NCI-H128 (cell line): ENCODE data around the gene SNX20.

Source experiments
- DNase-seq: peaks from one replicate; lab custom pipeline; 2025; ENCODE audit not compliant: unreplicated experiment; lab: John Stamatoyannopoulos, UW

SNX20 gene

GRCh38 chr16:50680556-50680893 is 587 bp downstream of the SNX20 start:
- DNase-seq = no peak

- DNase-seq = no peak
These were observed 1.2 kb downstream of the SNX20 start for GRCh38 chr16:50679676-50680555.

DNA sequence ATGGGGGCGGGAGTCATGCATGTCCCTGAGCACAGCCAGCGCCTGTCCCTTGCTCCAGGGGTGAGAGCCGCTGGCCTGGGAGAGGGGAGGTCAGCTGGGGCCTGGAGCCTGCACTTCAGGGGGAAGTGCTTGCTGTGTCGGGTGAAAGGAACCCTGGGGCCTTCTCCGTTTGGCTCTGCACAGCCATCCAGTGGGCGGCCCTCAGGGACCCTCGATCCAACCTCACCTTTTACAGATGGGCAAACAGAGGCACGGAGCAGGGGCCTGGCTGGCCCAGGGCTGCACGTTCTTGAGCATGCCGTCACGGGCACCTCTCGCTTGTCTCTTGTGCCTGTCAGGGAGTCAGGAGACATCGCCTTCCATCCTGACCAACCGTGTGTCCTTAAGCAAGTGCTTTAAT is 1.8 kb downstream of the SNX20 start:
- DNase-seq = no peak

GRCh38 chr16:50678531-50678930 is 2.6 kb downstream of the SNX20 start:
- no peak for DNase-seq

- DNase-seq = no peak
These were observed 3.8 kb downstream of the SNX20 start for GRCh38 chr16:50677351-50677750.

GRCh38 chr16:50676684-50677225 is 4.4 kb downstream of the SNX20 start:
- no peak for DNase-seq

DNA sequence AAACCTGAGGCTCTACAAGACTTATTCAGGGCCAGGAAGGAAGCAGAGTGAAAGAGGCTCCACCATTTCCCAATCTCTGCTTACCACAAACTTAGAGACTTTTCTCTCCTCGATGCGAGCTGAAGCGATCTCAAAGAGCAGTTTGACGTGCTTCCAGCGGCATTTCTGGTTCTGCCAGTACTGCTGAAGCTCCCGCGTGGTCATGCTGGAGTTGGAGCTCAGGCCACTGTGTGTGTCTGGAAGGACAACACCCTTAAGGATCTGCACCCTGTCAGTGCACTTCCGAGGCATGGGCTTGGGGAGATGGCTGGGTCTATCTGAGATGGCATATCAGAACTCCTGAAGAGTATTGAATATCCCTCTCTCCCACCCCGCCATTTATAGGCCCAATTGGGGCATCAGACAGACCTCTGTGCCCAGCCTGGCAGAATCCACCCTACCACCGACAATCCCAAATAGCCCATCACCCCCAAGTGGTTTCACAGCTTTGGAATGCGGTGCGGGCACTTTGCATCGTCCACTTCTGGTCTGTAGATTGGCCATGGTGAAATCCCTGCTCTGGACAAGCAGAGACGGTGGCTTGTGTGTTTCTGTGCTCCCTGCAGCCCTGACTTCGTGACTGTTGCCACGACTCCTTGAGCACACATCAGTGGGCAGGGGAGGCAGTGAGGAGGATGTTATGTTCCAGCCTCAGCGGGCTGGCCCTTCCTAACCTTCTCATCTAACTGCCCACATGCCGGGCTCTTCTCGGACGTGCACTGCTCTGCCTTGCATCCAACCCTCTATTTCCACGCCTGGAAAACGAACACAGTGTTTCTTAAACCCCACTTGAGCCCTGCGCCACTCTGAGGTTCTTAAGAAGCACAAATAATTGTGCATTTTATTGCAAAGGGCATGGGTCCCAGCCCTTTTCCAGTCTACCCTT is 5.2 kb downstream of the SNX20 start:
- DNase-seq = no peak

DNA sequence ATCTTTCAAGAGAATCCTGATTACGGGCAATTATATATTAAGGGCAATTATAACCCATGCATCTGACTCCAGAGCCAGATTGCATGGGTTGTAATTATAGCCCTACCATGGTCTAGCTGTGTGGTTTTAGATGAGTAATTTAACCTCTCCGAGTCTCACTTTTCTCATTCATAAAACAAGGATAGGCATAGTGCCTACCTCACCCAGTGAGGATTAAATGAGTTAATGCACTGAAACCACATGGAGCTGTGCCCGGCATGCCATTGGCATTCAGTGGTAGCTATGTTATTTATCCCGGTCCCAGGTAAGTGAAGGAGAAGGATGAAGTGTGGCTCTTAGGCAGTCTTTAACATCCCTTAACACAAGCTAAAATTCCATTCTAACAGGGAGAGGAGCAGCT is 6.3 kb downstream of the SNX20 start:
- no peak for DNase-seq

DNA sequence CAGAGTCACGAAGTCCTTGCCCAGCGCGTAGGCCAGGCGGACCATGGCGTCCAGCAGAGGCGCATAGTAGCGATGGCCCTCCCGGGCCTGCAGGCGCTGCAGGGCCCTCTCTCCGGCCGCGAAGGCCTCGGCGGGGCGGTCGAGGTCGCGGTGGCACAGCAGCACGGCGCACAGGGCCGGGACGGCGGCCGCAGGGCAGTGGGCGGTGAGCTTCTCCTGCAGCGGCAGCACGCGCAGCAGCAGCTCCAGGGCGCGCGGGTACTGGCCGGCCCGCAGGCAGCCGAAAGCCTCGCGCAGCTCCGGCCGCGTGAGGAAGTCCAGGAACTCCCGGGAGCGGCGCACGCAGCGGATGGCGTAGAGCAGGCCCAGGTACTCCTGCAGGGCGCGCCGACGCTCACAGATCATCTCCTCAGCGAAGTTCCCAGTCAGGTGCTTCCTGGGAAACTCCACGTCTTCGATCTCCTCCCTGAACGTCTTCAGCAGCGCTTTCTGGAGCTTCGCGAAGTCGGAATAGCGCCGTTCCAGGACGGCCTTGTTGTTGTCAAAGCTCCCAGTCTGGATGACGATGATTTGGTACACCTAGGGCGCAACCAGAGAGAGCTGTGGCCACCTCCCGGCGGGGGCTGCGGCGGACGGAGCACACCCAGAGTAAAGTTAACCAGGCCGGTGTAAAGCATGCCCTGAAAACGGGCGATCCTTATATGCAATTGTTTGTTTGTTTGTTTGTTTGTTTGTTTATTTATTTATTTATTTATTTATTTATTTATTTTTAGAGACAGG is 7.4 kb downstream of the SNX20 start:
- DNase-seq = no peak

GRCh38 chr16:50671644-50672260 is 9.4 kb downstream of the SNX20 start:
- DNase-seq = no peak

GRCh38 chr16:50670476-50670875 is 10.6 kb downstream of the SNX20 start:
- DNase-seq = no peak

DNA sequence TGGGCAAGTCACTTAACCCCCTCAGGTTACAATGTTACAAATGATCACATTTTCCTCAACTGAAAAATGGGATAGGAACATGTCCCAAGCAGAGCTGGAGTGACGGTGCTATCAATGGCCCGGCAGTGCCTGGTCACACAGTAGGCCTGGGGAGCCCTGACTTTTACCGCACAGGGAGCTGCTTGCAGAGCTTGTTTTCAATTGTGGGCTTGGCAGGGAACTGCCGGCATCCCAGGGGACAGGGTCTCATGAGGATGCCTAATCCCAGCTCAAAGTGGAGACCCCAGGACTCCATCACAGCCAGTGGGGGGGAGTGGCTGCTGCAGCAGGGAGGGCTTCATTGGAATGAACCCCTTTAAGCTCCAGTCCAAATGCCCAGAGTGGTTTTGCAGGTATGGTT is 11.4 kb downstream of the SNX20 start:
- no peak for DNase-seq

DNA sequence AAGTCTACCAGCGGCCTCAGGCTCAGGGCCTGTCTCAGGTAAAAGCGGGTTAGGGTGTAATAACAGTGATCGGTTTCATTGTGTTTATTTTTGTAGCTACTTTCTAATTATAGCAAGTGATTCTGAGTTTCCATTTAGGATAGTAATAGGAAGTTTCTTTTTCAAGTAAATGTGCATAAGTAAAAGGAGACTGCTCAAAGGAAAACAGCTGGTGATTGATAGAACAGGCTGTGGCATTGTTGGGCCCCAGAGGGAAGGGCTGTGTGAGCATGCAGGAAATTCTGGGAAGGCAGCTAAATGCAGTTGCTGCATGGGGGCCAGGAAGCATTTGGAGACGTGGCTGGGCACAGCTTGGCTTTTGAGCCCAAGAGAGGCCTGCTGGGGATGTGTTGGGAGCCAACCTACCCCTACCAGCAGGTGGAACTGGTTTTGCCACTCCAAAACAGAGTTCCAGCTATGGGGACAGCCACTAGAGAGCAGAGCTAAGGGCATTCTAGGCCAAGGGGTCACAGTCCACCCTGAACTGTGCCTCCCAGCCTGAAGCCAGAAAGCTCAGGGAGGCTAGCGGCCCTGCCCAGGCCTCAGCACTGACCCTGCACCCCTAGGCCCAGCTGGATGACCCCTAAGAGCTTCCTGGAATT is 12.6 kb downstream of the SNX20 start:
- DNase-seq = no peak

- no peak for DNase-seq
These were observed 13.4 kb downstream of the SNX20 start for GRCh38 chr16:50667497-50668367.

DNA sequence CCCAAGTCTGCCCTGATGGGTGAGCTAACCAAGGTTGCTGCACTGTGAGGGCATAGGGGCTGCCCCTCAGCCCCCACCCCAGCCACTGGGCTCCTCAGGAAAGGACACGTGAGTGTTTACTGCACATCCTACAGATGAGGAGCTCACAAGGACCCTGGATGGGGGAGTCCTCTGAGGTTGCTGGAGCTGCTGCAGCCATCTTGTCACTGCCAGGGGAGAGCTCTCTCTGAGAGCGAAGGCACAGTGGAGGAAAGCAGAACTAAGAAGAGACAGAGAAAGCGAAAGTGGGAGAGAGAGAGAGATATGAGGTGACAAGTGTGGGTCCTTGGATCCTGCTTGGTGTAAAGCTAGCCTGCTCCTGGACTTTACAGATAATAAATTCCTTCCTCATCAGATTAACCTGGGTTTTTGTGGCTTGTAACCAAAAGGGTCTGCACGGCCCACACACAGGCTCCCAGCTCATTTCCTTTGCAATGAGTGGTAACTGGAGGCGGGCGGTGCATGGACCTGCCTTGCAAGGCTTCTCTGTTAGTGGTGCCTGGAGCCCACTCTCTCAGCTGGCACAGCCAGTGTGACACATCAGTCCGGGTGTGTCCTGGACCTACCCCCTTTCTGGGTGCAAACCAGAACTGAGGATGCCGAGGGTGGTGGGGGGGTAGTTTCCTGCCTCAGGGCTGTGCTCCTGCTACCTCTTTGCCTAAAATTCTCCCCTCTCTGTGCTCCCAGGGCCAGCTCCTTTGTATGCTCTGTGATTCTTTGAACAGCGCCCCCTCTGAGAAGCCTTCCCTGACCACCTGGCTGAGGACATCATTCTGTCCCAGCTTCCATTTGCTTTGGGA is 14.2 kb downstream of the SNX20 start:
- no peak for DNase-seq

GRCh38 chr16:50665128-50665878 is 15.8 kb downstream of the SNX20 start:
- peak; percentile 19 for DNase-seq

DNA sequence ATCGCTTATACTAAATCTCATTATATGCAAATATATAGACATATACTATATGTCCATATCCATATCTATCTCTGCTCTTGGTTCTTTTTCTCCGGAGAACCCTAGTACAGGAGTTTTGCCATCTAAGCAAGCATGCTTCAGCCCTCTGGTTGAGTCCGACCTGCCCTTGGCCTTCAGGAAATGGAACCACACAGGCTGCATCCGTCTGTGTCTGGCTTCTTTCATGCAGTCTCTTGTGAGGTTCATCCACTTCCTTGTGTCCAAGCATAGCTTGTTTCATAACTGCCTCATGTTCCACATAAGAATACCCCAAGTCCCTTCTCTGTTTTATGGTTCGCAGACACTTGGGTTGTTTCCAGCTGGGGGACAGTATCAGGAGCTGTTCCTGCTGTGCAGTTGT is 16.8 kb downstream of the SNX20 start:
- DNase-seq = no peak
